Measurements from ENCODE around the gene GALNTL6. TPM values are rescaled to one million over a fixed set of nuclear protein-coding genes. Genes with fewer than 3 reads are reported as not detected.
"Not testable (repeated sequence)": the region's sequence is repeated elsewhere in the genome, so short reads cannot be mapped to it uniquely, and the experiment has no call there.

The GALNTL6 gene
- polyA plus RNA-seq, 1 donor (not counting 4 experiments of a cell fraction or from before 2014, with no cell fraction given): not detected

DNA sequence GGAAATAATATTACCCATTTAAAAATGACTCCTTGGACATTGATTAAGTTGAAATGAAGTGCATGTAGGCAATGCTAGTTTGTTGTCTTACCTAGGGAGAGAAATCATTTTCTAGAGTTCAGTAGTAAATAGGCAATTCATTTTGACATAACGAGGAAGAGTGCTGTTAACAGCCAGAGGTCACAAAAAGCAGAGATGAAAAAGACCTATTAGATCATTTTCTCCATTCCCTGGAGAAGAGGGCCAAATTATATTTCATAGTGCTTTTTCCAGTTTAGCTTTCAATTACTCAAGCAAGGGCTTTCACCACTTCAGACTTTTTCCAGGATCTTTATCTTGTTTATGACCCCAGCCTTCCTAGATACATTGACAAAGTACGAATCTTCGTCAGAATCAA lies 981.1 kb downstream of the GALNTL6 start:
- dilution Hi-C loops (cut with MboI; ENCODE audit: extremely low pct_ligation_motif_present, low sequenced_read_pairs): no loop called here
- FAIRE-seq: no peak

GRCh38 chr4:172797281-172797680 lies 984.1 kb downstream of the GALNTL6 start:
- H3K27ac ChIP-seq (ENCODE audit: control insufficient read depth, insufficient read depth, low read length); H3K79me2 ChIP-seq (ENCODE audit: control insufficient read depth, insufficient read depth, low read length); H2AFZ ChIP-seq (ENCODE audit: control insufficient read depth, low read length); H3K4me3 ChIP-seq (ENCODE audit: control insufficient read depth in 2 of 3, extremely low read depth in 1 of 3, insufficient read depth in 2 of 3, low read depth in 1 of 3, low read length in 3 of 3); H4K20me1 ChIP-seq (ENCODE audit: control insufficient read depth, extremely low read depth, insufficient read depth, low read length); H3K9me3 ChIP-seq (ENCODE audit: control insufficient read depth, low read depth, low read length); H3K4me1 ChIP-seq (ENCODE audit: control insufficient read depth, extremely low read depth, insufficient read depth, low read length); H3K27me3 ChIP-seq (ENCODE audit: control insufficient read depth, extremely low read depth, insufficient read depth, low read length); dilution Hi-C loops (cut with MboI; ENCODE audit: extremely low pct_ligation_motif_present, low sequenced_read_pairs); H3K4me2 ChIP-seq (ENCODE audit: control insufficient read depth, extremely low read depth, insufficient read depth, low read depth, low read length); H3K9me1 ChIP-seq (ENCODE audit: control insufficient read depth, extremely low read depth, insufficient read depth, low read length); FAIRE-seq; DNase-seq (ENCODE audit: low read depth, low spot score); H3K9ac ChIP-seq (ENCODE audit: control insufficient read depth, extremely low read depth, insufficient read depth, low read length); H3K36me3 ChIP-seq (ENCODE audit: control insufficient read depth in 2 of 2, extremely low read depth in 1 of 2, insufficient read depth in 2 of 2, low read length in 2 of 2): not testable (repeated sequence)

More for the DNA sequence above, 981.1 kb downstream of the GALNTL6 start:
- no peaks in the 10 kb centered on the region for H3K36me3 ChIP-seq (ENCODE audit: control insufficient read depth in 2 of 2, extremely low read depth in 1 of 2, insufficient read depth in 2 of 2, low read length in 2 of 2)
- H3K9ac ChIP-seq (ENCODE audit: control insufficient read depth, extremely low read depth, insufficient read depth, low read length): no peak overlapping the region
- TF ChIP-seq EZH2 (IDR thresholded peaks at IDR 0.05; ENCODE audit: low read length): no peak
- H3K4me1 ChIP-seq (ENCODE audit: control insufficient read depth, extremely low read depth, insufficient read depth, low read length): no peaks in the 10 kb centered on the region
- H3K9me1 ChIP-seq (ENCODE audit: control insufficient read depth, extremely low read depth, insufficient read depth, low read length): no peaks in the 10 kb centered on the region
- no peak overlapping the region for H3K4me2 ChIP-seq (ENCODE audit: control insufficient read depth, extremely low read depth, insufficient read depth, low read depth, low read length)
- no peaks in the 10 kb centered on the region for H3K79me2 ChIP-seq (ENCODE audit: control insufficient read depth, insufficient read depth, low read length)
- no peaks in the 10 kb centered on the region for H3K9me3 ChIP-seq (ENCODE audit: control insufficient read depth, low read depth, low read length)
- no peak for DNase-seq (ENCODE audit: low read depth, low spot score)
- H3K27me3 ChIP-seq (ENCODE audit: control insufficient read depth, extremely low read depth, insufficient read depth, low read length): no peaks in the 10 kb centered on the region
- no peaks in the 10 kb centered on the region for H4K20me1 ChIP-seq (ENCODE audit: control insufficient read depth, extremely low read depth, insufficient read depth, low read length)
- H2AFZ ChIP-seq (ENCODE audit: control insufficient read depth, low read length): no peak overlapping the region
- H3K4me3 ChIP-seq (ENCODE audit: control insufficient read depth in 2 of 3, extremely low read depth in 1 of 3, insufficient read depth in 2 of 3, low read depth in 1 of 3, low read length in 3 of 3): no peak overlapping the region
- H3K27ac ChIP-seq (ENCODE audit: control insufficient read depth, insufficient read depth, low read length): no peak overlapping the region

- Histone ChIP-seq H3K9ac (ENCODE audit: control insufficient read depth, extremely low read depth, insufficient read depth, low read length) (no peak overlapping the region), H3K27ac (ENCODE audit: control insufficient read depth, insufficient read depth, low read length) (no peak overlapping the region), H4K20me1 (ENCODE audit: control insufficient read depth, extremely low read depth, insufficient read depth, low read length) (no peaks in the 10 kb centered on the region), H3K36me3 (ENCODE audit: control insufficient read depth in 2 of 2, extremely low read depth in 1 of 2, insufficient read depth in 2 of 2, low read length in 2 of 2) (no peaks in the 10 kb centered on the region), H3K9me3 (ENCODE audit: control insufficient read depth, low read depth, low read length) (no peaks in the 10 kb centered on the region), H3K9me1 (ENCODE audit: control insufficient read depth, extremely low read depth, insufficient read depth, low read length) (no peaks in the 10 kb centered on the region), H3K79me2 (ENCODE audit: control insufficient read depth, insufficient read depth, low read length) (no peaks in the 10 kb centered on the region), H2AFZ (ENCODE audit: control insufficient read depth, low read length) (no peak overlapping the region), H3K4me2 (ENCODE audit: control insufficient read depth, extremely low read depth, insufficient read depth, low read depth, low read length) (no peak overlapping the region), H3K4me3 (ENCODE audit: control insufficient read depth in 2 of 3, extremely low read depth in 1 of 3, insufficient read depth in 2 of 3, low read depth in 1 of 3, low read length in 3 of 3) (no peak overlapping the region), H3K4me1 (ENCODE audit: control insufficient read depth, extremely low read depth, insufficient read depth, low read length) (no peaks in the 10 kb centered on the region), H3K27me3 (ENCODE audit: control insufficient read depth, extremely low read depth, insufficient read depth, low read length) (no peaks in the 10 kb centered on the region)
- DNase-seq (ENCODE audit: low read depth, low spot score): no peak
- dilution Hi-C loops (cut with MboI; ENCODE audit: extremely low pct_ligation_motif_present, low sequenced_read_pairs): no loop called here
- no peak for FAIRE-seq
- no peak for TF ChIP-seq CTCF (optimal IDR thresholded peaks at IDR 0.05 in 1 of 3, IDR thresholded peaks at IDR 0.05 in 1 of 3, conservative IDR thresholded peaks at IDR 0.05 in 1 of 3; ENCODE audit: extremely low read depth in 1 of 3, insufficient read depth in 2 of 3, low read length in 3 of 3)
- no peak for TF ChIP-seq EZH2 (IDR thresholded peaks at IDR 0.05; ENCODE audit: low read length)
Observed at GRCh38 chr4:172802032-172802431, 988.8 kb downstream of the GALNTL6 start.

Data from keratinocyte (primary cell).